ENCODE measurements around the gene LRRFIP2.
"Not testable (repeated sequence)": the region's sequence is repeated elsewhere in the genome, so short reads cannot be mapped to it uniquely, and the experiment has no call there.

Gene LRRFIP2

DNA sequence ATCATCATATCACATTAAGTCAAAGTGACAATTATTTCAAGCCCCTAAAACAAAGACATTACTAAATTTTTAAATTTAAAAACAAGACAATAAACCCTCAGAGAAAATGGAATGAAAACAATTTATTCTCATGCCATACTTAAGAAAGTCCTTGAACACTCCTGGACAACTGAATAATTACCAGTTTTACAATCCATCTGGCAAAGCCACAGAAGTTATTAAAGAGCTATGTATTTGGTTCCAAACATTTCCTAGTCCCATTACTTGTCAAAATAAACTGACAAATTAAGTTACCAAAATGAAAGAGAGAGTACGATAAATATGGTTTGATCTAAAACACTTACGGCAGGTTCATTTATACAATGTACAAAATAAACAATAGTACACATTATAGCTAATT is 63.2 kb downstream of the LRRFIP2 start:
- DNase-seq: no peak

DNA sequence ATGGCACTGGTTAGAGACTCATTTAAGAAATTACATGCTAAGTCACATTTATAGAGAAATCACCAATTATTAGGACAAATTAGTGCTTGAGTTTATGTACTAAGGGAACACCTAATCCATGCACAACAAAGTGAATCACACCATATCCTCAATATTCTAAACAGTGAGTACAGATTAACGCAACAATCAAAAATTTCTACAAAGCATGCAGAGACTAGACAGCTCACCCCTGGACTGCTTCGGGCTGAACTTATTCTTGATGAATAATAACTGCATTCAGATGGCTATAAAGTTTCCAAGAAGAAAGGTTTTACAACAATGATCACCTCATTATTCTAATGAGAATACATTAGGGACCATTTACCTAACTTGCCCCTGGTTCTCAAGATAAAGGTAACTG is 66.5 kb downstream of the LRRFIP2 start:
- no peak for DNase-seq

DNA sequence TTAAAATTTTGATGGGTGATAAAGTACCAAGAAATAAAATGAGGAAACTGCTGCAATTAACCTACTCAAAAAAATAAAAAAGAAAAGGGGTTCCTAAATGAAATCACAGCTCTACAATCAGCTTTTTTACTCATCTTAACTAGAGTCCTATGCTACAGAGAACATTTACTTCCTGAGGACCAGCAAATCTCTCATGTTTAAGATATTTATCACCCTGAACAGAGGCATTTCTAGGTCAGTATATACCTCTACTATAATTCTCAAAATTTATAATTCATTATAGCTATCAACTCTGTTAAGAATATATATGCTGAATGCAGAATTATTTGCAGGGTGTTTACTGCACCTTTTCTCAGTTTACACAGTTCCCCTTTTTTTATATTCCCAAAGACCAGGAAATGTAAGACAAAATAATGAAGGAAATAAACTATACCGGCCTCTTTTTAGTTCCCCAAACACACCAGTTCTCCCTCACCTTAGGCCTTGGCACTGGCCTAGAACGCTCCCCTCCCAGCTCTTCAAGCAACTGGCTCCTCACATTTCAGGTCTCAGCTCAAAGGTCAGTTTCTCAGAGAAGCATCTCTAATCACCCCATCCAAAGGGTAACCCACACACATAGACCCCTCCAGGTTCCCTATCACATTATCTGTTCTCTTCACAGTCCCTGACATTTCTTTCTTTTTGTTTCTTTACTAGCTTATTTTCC is 71.1 kb downstream of the LRRFIP2 start:
- no peak for DNase-seq

DNA sequence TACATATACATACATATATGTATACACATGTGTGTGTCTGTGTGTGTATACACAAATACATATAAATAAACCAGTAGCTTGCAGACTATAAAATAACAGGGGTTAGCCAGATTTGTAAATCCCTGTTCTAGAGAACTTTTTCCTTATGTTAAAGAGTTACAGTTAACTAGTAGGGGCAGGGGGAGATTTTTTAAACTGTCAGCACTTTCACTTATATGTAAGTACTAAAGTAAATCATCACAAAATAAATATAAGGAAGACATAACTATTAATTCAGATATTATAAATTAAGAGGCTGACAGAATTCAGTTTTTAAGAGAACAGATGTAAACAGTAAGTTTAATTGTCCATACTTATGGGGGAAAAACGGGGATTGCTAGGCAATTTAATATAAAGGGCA is 74.0 kb downstream of the LRRFIP2 start:
- no peak for DNase-seq

DNA sequence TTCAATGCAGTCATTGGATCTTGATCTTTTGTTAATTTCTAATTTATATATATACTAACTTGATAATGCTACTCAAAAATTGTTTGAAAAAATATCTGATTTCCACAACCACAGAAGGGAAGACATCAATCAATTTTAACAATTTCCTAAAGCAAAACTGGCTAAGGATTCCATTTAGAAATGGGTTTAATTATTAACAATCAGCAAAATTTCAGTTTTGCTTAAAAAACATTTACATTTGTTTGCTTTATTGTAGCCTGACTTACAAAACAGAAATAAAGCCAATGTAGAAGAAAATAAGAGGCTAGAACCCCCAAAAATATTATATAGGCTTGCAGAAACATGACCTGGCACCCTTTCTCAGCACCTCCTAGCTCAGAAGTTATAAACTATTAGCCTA is 74.9 kb downstream of the LRRFIP2 start:
- DNase-seq: no peak

DNA sequence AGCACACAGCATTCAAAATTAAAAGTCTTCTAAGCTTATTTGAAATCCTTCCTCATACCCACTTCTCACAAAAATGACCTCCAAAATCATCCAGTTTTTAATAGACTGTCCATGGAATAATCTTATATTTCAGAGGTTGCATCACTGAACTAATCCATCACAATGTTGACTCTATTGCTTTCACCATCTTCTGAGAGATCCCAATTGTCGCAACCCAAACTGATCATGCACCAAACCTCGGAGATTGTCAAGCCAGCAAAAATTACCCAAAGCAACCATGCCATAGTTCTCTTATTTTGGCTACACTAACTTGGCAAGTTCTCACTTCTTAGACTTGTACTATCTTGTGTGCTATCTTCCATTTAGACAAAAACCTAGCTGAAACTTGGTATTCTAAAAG is 75.5 kb downstream of the LRRFIP2 start:
- no peak for DNase-seq

DNA sequence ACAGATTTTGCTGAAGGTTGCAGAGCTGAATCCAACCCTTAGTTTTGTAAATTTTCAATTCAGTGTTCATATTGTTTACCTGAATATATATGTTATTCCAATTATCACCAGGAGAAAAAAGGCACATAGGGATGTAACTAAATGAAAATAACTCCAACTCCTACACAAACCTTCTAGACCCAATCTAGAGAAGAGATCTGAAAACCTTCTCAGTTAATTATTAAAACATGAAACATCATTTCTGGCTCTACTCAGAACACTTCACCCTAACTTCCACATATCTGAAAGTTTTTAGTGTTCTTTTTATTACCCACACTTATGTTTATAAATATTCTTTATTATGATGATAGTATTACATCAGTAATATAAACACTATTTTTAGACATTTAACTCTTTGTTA is 76.6 kb downstream of the LRRFIP2 start:
- DNase-seq: no peak

DNA sequence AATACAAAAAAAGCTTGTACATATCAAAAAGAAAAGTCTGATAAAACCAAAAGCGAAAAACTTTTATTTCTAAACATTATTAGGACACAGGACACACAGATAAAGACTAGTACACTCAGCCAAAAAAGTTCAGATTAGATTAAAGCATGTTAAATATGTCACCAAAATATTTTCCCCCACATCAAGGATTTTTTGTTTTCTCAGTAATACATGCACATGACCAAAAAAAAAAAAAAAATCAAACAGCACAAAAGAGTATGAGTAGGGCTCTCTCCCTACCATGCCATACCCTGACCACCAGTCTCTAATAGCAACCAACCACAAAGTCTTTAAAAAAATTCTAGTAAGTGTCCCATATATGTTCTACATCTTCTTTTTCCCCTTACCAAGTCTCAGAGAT is 77.4 kb downstream of the LRRFIP2 start:
- no peak for DNase-seq

DNA sequence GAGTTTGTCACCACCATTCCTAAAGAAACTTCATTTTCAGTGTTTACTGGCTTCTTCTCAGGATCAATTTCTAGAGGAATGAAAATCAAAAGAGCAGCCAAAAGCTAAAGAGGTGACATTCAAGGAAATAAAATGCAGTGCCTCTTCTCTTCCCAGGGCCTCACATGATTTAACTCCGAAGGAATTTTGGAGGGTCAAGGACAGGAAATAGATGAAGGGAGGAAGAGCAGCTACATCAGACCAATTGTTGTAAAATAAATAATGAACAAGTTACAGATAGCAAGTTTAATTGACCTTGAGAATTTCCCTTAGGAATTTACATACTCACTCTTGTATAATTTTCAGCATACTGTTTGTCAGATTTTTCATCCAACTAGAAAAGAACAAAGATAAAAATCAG is 78.1 kb downstream of the LRRFIP2 start:
- no peak for DNase-seq

DNA sequence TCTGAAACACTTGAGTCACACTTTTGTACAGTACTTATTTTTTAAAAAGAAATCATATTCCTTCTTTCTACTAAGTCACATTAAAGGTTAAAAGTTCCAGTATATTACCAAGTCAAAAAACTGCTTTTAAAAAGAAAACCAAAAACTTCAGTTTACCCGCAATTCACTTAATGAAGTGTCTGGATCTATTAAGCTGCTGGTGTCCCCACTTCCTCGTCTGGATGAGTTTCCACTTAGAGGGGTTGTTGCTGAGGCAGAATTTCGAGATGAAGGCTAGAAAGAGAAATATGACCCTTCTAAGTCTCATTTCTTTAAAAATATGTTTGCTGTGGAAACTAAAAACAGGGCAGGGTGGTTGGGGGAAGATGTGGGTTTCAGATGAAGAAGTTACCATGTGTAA is 79.7 kb downstream of the LRRFIP2 start:
- no peak for DNase-seq

DNA sequence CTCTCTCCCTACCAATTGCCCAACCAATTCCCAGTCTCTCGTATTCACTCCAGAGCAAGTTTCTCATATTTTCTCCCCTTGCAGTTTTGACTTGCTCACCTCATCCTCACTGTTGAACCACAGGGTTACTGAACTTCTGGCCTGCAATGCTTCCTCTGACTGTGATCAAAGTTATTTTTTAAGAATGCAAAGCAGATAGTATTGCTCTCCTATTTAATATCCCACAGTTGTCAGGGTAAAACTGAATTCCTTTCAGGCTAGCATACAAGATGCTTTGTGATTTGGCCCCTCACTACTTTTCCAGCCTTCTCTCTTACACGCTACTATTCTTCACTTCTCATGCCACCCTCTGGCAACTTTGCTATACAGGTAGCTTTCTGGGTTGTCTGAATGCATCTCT is 80.9 kb downstream of the LRRFIP2 start:
- no peak for DNase-seq

DNA sequence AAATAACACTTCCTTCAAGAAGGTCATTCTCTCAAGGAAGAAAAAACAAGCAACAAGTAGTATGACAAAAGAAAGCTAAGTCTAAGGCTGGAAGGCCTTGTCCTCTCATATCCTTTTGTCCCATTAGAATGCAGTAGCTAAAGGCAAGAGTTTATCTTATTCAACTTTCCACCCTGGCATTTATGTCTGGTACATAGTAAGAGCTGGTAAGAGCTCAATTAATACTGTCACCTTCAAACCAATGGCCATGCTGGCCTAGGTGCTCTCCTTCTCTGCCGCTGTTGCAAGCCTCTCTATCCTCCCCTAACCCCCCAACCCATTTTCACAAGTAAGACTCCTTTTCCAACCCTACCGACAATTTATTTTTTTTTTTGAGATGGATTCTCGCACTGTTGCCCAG is 81.9 kb downstream of the LRRFIP2 start:
- DNase-seq: no peak

DNA sequence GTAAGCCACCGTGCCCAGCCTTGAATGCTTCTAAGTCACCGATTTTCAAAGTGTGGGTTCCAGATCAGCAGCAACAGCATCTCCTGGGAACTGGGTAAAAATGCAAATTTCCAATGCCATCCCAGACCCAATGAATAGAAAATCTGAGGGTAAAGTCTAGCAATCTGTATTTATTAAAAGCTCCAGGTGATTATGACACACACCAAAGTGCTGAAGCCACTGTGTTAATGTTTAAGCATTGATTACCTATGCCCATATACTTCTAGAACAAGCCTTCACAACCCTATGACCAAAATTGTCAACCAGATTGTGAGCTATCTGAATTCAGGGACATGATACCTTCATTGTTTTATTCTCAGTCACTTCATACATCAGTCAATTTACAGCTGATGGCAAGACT is 86.5 kb downstream of the LRRFIP2 start:
- no peak for DNase-seq

DNA sequence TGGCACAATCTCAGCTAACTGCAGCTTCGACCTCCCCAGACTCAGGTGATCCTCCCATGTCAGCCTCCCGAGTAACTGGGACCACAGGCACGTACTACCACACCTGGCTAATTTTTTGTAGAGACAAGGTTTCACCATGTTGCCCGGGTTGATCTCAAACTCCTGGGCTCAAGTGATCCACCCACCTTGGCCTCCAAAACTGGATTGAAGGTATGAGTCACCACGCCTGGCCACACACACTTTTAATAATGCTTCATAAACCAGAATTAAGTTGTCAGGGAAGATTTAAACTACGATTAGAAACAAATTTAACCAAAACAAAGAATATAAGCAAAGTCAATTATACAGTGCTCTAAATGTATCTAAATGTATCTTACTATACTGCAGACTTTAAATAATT is 87.5 kb downstream of the LRRFIP2 start:
- no peak for DNase-seq

DNA sequence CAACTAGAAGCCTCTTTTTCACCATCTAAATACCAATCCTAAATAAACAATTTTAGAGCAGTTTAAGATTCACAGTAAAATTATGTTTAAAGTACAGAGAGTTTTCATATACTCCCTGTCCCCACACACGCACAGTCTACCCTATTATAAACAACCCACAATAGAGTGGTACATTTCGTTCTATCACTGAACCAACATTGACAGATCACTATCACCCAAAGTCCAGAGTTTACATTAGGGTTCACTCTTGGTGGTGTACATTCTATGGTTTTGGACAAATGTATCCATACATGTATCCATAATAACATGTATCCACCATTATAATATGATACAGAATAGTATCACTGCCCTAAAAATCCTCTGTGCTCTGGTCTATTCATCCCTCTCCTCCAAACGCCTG is 92.1 kb downstream of the LRRFIP2 start:
- no peak for DNase-seq

DNA sequence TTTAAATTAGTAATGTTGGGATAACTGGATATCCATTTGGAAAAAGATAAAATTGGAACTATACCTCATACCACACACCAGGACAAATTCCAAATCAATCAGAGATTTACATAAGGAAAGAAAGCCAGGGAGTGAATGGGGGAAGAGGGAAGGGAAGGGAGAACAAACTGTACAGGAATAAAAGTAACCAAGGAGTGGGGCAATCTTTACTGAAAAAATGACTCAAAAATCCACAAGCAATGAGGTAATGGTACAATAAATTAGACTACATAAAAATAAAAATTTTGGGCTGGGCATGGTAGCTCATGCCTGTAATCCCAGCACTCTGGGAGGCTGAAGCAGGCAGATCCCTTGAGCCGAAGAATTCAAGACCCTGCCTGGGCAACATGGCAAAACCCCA is 98.4 kb downstream of the LRRFIP2 start:
- no peak for DNase-seq

DNA sequence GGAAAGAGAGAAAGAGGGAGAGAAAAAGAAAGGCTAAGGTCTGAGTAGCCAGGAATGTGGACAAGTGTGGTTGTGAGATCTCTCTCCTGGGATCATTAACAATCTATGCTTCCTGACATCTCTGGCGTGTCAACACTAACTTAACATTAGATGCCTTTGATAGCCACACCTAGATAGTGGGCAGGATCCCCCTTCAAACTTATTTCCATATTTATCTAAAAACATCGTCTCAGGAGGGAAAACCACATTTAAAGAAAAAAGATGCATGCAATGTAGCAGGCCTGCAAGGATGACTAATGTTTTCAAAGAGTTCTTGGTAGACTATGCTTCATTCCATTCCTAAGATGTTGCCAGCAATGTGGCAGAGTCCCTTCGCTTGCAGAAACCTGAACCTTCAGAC is 100.2 kb downstream of the LRRFIP2 start:
- DNase-seq: no peak

DNA sequence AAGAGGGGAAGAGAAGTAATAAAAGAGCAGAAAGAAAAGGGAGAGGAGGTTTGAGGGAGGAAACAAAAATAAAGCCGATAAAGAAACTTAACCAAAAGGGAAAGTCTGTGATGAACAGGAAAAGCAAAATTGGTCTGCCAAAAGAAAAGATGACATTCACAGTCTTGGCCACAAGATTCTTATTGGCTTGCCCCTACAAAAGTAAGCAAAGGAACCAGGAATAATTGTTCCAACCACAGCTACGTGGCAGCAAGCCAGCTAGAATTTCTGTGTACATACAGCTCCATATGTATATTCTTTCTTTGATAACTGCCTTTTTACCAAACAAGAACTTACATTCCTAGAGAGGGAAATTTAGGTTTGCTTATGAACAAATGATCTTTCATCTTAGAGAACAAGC is 101.5 kb downstream of the LRRFIP2 start:
- no peak for DNase-seq

DNA sequence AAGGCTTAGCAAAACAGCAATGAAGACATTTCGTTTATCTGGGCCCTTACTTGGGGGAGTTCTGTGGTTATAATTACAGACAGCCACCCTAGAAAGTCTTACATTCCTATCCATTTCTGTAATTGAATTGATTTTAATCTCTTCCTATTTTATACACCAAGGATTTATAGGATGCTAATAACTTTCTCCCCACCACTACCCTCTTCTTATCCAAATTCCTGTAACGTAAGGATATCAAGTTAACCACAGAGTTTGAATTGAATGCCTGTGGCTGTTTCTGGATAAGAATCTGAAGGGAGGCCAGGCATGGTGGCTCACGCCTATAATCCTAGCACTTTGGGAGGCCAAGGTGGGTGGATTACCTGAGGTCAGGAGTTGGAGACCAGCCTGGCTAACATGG is 102.5 kb downstream of the LRRFIP2 start:
- DNase-seq: no peak

DNA sequence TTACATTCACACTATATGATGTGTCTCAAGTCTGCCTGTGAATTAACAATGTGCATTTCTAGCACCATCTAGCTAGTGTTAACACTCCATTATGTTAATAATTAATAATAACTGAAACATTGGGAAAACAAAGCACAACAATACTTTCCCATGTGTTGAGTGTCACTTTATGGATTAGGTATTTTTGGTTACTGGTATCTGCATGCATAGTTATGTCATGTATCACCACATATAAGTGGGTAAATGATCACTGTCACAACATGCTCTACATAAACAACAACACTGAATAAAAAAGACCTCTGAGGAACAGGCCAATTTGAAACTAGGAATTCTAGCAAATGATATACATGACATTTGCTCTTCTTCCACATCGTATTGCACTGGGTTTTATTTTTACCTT is 106.4 kb downstream of the LRRFIP2 start:
- DNase-seq: no peak

DNA sequence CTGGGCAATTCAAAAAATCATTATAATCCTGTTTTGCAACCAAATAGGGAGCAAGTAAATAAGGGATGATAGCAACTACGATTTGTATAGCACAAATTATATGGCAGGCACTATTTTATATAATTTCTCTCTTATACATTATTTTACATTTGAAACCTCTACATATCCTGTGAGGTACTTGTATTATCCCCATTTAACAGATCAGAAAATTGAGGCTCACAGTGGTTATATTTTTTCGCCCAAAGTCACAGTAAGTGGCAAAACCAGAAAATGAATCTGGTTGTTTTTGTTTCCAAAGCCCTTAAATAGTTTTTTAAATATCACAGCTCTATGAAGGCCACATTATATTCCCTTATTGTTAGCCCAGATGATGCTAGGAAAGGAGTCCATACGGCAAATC is 106.8 kb downstream of the LRRFIP2 start:
- no peak for DNase-seq

DNA sequence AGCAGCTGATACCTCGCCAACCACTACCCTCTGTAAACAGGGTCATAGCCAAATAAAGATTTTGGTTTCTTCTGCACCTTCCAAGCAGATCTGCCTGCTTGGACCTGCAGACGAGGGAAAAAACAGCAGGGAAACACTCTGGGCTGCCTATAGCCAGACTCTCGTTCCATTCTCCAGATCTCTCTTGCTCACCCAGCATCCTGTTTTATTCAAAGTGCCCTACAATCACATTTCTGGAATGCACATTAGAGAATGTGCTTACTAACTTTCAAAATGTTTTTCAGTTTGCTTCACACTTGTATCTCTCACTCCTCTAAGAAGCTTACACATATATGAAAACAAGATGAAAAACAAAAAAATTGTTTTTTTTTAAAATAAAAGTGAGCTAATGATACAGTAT is 109.6 kb downstream of the LRRFIP2 start:
- no peak for DNase-seq

DNA sequence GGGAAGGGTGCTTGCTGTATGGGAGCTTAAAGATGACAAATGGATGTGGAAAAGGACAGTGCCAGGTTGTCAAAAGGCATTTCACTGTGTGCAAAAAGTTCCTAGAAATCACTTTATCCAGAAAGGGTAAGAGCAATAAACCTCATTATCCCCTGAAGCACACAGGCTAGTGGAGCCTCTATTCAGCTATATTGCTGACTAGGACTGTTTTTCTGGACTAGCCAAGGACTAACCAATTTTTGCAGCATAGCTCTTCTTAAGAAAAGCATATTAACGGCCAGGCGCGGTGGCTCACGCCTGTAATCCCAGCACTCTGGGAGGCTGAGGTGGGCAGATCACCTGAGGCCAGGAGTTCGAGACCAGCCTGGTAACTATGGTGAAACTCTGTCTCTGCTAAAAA is 116.3 kb downstream of the LRRFIP2 start:
- no peak for DNase-seq

DNA sequence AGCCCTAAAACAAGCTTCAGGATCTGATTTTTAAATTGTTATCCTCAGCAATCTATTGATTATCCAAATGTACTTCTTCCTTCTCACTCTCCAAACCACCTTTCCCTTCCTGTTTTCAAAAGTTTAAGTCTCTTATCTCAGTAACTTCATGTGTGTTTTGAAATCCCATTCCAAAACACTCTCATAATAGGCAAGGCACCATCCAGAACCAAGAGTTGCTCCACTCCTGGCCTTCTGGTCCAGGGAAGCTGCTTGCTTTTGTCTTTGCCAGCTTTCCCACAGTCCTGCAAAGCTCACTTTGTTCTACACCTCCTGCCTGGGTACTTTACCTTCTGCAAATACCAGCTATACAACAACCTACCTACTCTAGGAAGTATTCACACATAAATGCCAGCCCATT is 117.6 kb downstream of the LRRFIP2 start:
- DNase-seq: no peak

DNA sequence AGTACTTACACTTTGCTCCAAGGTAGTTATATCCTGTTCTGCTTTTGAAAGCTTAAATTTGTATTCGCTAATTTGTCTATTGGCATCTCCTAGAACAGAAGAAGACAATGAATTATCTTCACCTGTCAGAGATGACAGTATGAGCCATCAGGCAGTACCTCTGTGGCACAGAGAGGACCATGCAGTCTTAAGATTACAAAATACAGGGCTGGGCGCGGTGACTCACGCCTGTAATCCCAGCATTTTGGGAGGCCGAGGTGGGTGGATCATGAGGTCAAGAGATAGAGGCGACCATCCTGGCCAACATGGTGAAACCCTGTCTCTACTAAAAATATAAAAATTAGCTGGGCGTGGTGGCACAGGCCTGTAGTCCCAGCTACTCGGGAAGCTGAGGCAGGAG is 119.3 kb downstream of the LRRFIP2 start:
- DNase-seq: not testable (repeated sequence)

DNA sequence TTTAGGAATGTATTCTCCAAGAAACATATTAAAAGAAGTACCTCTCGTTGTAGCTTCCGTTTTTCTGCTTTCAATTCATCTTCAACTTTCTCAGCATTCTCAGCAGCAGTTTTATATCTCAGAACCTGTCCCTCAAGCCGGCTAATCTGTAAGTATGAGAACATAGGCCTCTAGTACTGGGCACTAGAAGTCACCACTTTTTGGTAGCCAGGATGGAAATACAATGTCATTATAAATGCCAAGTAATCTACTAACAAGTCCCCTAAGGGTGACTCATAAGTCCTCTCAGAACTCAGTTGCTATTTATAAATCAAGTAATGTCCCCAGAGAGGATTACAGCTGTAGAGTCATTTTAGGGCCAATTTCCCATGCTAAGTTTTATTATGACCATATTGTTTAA is 120.0 kb downstream of the LRRFIP2 start:
- DNase-seq: no peak
